GM12878 (cell line): ENCODE data around the gene OR11G2. TPM values are rescaled to one million over a fixed set of nuclear protein-coding genes. Genes with fewer than 3 reads are reported as not detected.

Experiments used
- ATAC-seq: fragments of 200-7000 bp; cut with Tn5 transposase; 3 replicates; pipeline ENCODE4 v1.9.1; 2020; ENCODE audit warnings: mild to moderate bottlenecking, moderate library complexity
- BruUV-seq: library from RNA; stranded (reverse); fragments of 400-500 nt; replicated peaks from 2 replicates; lab custom pipeline; 2021; lab: Mats Ljungman, UMichigan
- CTCF ChIA-PET: fragments of 300-600 bp; sonication (Branson Sonifier 250); formaldehyde crosslinking; extraction: SDS; loops from one replicate; lab custom pipeline; 2021; ENCODE audit warnings: inconsistent platforms; lab: Yijun Ruan, JAX
- POLR2A ChIA-PET: fragments of 350-600 bp; formaldehyde crosslinking; extraction: SDS; loops from one replicate; lab custom pipeline; 2021; ENCODE audit warnings: inconsistent platforms; lab: Charles Lee
- RAD21 ChIA-PET: fragments of 300-600 bp; sonication (Branson Sonifier 250); formaldehyde crosslinking; loops from one replicate; lab custom pipeline; 2023; ENCODE audit warnings: antibody characterized with exemption; ENCODE audit not compliant: unreplicated experiment; lab: Charles Lee
- SMC1A ChIA-PET: fragments of 300-600 bp; sonication (Branson Sonifier 250); formaldehyde crosslinking; loops from one replicate; lab custom pipeline; 2023; ENCODE audit not compliant: unreplicated experiment, uncharacterized antibody; lab: Charles Lee
- DNase-seq: peaks from one replicate; pipeline ENCODE4 v3.0.0-alpha.2; 2011; ENCODE audit warnings: low read depth, low spot score
- FAIRE-seq: peaks from 3 replicates; lab custom pipeline; 2011; peaks lifted over from hg19 to GRCh38; lab: Jason Lieb, UNC
- H2AFZ ChIP-seq: 2 replicates; pipeline ENCODE4 v1.6.0; 2011; ENCODE audit warnings: low read depth, low read length, control low read depth; ENCODE audit not compliant: control insufficient read depth
- H3K27ac ChIP-seq: 2 replicates; pipeline ENCODE4 v1.5.1; 2011; ENCODE audit warnings: control low read depth; ENCODE audit not compliant: control insufficient read depth, insufficient read depth
- H3K27me3 ChIP-seq, 2 experiments: replicated peaks in 1 of 2; 2 replicates each; pipeline versions ENCODE4 v1.6.0 to v1.6.1; 2011; ENCODE audit warnings: low read length in 1 of 2; ENCODE audit not compliant: control insufficient read depth in 2 of 2, insufficient read depth in 2 of 2
- H3K36me3 ChIP-seq, 2 experiments: 2 replicates each; pipeline ENCODE4 v1.5.1; 2011; ENCODE audit warnings: low read length in 1 of 2; ENCODE audit not compliant: control insufficient read depth in 2 of 2, insufficient read depth in 2 of 2
- H3K4me1 ChIP-seq: 2 replicates; pipeline ENCODE4 v1.6.1; 2011; ENCODE audit warnings: mild to moderate bottlenecking, low read length, moderate library complexity, mixed read lengths; ENCODE audit not compliant: control insufficient read depth, insufficient read depth
- H3K4me2 ChIP-seq: 2 replicates; pipeline ENCODE4 v1.6.0; 2011; ENCODE audit warnings: control low read depth; ENCODE audit not compliant: control insufficient read depth, insufficient read depth
- H3K4me3 ChIP-seq: fragments of 200-600 bp; sonication (generic); 2 replicates; pipeline ENCODE4 v1.5.1; 2016
- H3K79me2 ChIP-seq: 2 replicates; pipeline ENCODE4 v1.6.0; 2011; ENCODE audit warnings: low read length; ENCODE audit not compliant: control insufficient read depth, insufficient read depth
- H3K9ac ChIP-seq: 2 replicates; pipeline ENCODE4 v1.8.0; 2011; ENCODE audit warnings: low read length, control low read depth, mixed read lengths; ENCODE audit not compliant: control insufficient read depth, insufficient read depth
- H3K9me3 ChIP-seq: replicated peaks from 3 replicates; pipeline ENCODE4 v1.5.1; 2011; ENCODE audit warnings: mild to moderate bottlenecking, low read length; ENCODE audit not compliant: control insufficient read depth, insufficient read depth
- H4K20me1 ChIP-seq: 2 replicates; pipeline ENCODE4 v1.6.0; 2011; ENCODE audit not compliant: control insufficient read depth, insufficient read depth
- BHLHE40 ChIP-seq, 2 experiments: fragments of 450-650 bp in 1 of 2; IDR thresholded peaks; 2 replicates each; pipeline ENCODE4 v1.6.1; 2011 to 2017; ENCODE audit warnings: low read depth in 2 of 2, borderline replicate concordance in 1 of 2, improper control_type of control experiment in 1 of 2, low read length in 1 of 2, mild to moderate bottlenecking in 1 of 2
- CHD1 ChIP-seq: IDR thresholded peaks from 2 replicates; pipeline ENCODE4 v1.6.1; 2012; ENCODE audit warnings: low read depth, low read length, improper control_type of control experiment
- CREM ChIP-seq: IDR thresholded peaks from 2 replicates; pipeline ENCODE4 v1.6.1; 2014; ENCODE audit warnings: antibody characterized with exemption, low read depth
- MEF2A ChIP-seq: IDR thresholded peaks from 2 replicates; pipeline ENCODE4 v1.6.1; 2011; ENCODE audit warnings: low read depth, mild to moderate bottlenecking, low read length, moderate library complexity; ENCODE audit not compliant: insufficient read depth
- MYC ChIP-seq: IDR thresholded peaks from 2 replicates; pipeline ENCODE4 v1.6.1; 2011; ENCODE audit warnings: mild to moderate bottlenecking, low read length, moderate library complexity, inconsistent platforms; ENCODE audit not compliant: insufficient read depth, insufficient replicate concordance, insufficient read length, severe bottlenecking
- NFYA ChIP-seq: IDR thresholded peaks from 2 replicates; pipeline ENCODE4 v1.6.1; 2011; ENCODE audit warnings: low read depth, mild to moderate bottlenecking, low read length, improper control_type of control experiment, borderline replicate concordance
- NR2C2 ChIP-seq: IDR thresholded peaks from 2 replicates; pipeline ENCODE4 v1.6.1; 2011; ENCODE audit warnings: borderline replicate concordance, low read depth; ENCODE audit not compliant: control insufficient read depth, insufficient read length
- SIX5 ChIP-seq: IDR thresholded peaks from 2 replicates; pipeline ENCODE4 v1.6.1; 2011; ENCODE audit warnings: mild to moderate bottlenecking, low read depth, low read length, moderate library complexity; ENCODE audit not compliant: severe bottlenecking
- SRF ChIP-seq, 2 experiments: IDR thresholded peaks; 2 replicates each; pipeline ENCODE4 v1.6.1; 2011; ENCODE audit warnings: low read depth in 2 of 2, low read length in 2 of 2, mild to moderate bottlenecking in 1 of 2, moderate library complexity in 1 of 2
- SUPT20H ChIP-seq: IDR thresholded peaks from 2 replicates; pipeline ENCODE4 v1.6.1; 2011; ENCODE audit warnings: low read depth, mild to moderate bottlenecking, low read length, moderate library complexity, borderline replicate concordance; ENCODE audit not compliant: control insufficient read depth
- WGBS: methylation state at CpG from one replicate; pipeline ENCODE4 v1.1.6; 2016; ENCODE audit warnings: low lambda C conversion rate; ENCODE audit not compliant: insufficient replicate concordance, insufficient coverage; ENCODE audit errors: missing lambda C conversion rate; 5-methylcytosine and 5-hydroxymethylcytosine counted together
- in situ Hi-C: fragments of 300-500 bp; cut with MboI; formaldehyde crosslinking; loops from 9 replicates; pipeline ENCODE4 v1.14.3; 2018; ENCODE audit warnings: mixed read lengths
- intact Hi-C: fragments of 100-400 bp; cut with micrococcal nuclease; formaldehyde crosslinking; loops from one replicate; pipeline ENCODE4 v1.14.2; 2022; ENCODE audit not compliant: unreplicated experiment
- polyA plus RNA-seq, 11 experiments: library from polyadenylated mRNA; depleted of rRNA in 4 of 11; unstranded in 6 of 11; stranded (reverse) in 5 of 11; fragments of >200 nt; fragmentation: Nextera tagmentation in 4 of 11; fragmentation: Illumina TruSeq in 1 of 11; extraction: Ambion mirVana in 4 of 11; extraction: Trizol in 1 of 11; gene quantifications; 1 replicate in 1 of 11; 2 replicates in 10 of 11; pipeline versions ENCODE4 v1.2.1 to v1.2.3, GENCODE V29; 2011 to 2016; ENCODE audit warnings: inconsistent platforms in 2 of 11, missing spikeins in 2 of 11, low read depth in 1 of 11
- total RNA-seq, 4 experiments: library from RNA; depleted of rRNA in 3 of 4; stranded (reverse); fragments of >200 nt in 3 of 4; fragmentation: Illumina TruSeq in 1 of 4; extraction: Trizol in 1 of 4; gene quantifications; 2 replicates each; pipeline versions ENCODE4 v1.2.1 to v1.2.3, GENCODE V29; 2013 to 2021
- TF ChIP-seq, protein P1 (sequence below): IDR thresholded peaks from 2 replicates; pipeline ENCODE4 v1.6.1; 2012; ENCODE audit warnings: low read depth, low read length, improper control_type of control experiment
- TF ChIP-seq, protein P2 (sequence below): fragments of 450-650 bp; IDR thresholded peaks from 2 replicates; pipeline ENCODE4 v1.6.1; 2017; ENCODE audit warnings: borderline replicate concordance
- TF ChIP-seq, protein P3 (sequence below): fragments of 450-650 bp; IDR thresholded peaks from 2 replicates; pipeline ENCODE4 v1.6.1; 2017; ENCODE audit warnings: mild to moderate bottlenecking

Gene OR11G2
- total and polyA plus RNA-seq, 10 of the 15 experiments (the other 5 are each of a cell fraction or from before 2014, with no cell fraction given) = 0.08 TPM; not detected in 9

DNA sequence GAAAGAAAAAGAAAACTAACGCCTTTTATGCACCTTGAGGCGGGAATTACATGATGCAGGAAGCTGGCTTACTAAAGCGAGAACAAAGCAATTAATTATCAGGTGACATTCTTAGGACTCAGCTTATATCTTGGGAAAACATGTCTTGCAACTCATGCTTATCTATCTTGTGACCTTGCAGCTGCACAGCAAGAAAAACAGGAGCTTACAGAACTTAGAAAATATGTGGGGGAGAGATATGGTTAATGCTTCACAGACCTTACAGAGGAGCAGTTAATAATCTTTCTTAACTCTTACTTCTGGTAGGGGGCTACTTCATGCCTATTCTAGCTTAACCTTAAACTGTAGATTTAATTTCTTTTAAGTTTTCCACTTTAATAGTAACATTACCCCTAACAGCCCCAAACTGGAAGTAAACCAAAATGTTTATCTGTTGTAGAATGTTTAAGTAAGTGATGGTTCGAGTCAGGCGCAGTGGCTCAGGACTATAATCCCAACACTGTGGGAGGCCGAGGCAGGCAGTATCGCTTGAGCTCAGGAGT, 13.2 kb upstream of the OR11G2 start:
- ChIA-PET CTCF (no interaction called here), POLR2A (no interaction called here), SMC1A (no interaction called here), RAD21 (no interaction called here)
- ATAC-seq (no peak), DNase-seq (no peak), FAIRE-seq (no peak)
- H3K36me3 ChIP-seq = no peaks in the 10 kb centered on the region
- H3K27ac ChIP-seq = no peak overlapping the region
- WGBS = 36% methylated on average over 7 of the region's 7 CpGs
- no peak overlapping the region for H3K9ac ChIP-seq
- no peaks in the 10 kb centered on the region; a peak in 1 of 4 replicates for H3K27me3 ChIP-seq
- no peaks in the 10 kb centered on the region for H3K4me1 ChIP-seq
- no peaks in the 10 kb centered on the region for H4K20me1 ChIP-seq
- no peaks in the 10 kb centered on the region for H3K9me3 ChIP-seq
- H3K4me2 ChIP-seq = no peak overlapping the region
- intact Hi-C loops = no loop called here
- TF ChIP-seq NR2C2 (no peak), SRF (IDR thresholded peaks at IDR 0.05; ENCODE audit: low read depth in 2 of 2, low read length in 2 of 2) (no peak), CREM (no peak), CHD1 (no peak)
- TF ChIP-seq, protein P1, sequence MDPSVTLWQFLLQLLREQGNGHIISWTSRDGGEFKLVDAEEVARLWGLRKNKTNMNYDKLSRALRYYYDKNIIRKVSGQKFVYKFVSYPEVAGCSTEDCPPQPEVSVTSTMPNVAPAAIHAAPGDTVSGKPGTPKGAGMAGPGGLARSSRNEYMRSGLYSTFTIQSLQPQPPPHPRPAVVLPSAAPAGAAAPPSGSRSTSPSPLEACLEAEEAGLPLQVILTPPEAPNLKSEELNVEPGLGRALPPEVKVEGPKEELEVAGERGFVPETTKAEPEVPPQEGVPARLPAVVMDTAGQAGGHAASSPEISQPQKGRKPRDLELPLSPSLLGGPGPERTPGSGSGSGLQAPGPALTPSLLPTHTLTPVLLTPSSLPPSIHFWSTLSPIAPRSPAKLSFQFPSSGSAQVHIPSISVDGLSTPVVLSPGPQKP = no peak
- no peak overlapping the region for H2AFZ ChIP-seq
- no TSS peak for BruUV-seq
- no peaks in the 10 kb centered on the region for H3K79me2 ChIP-seq
- no peak overlapping the region for H3K4me3 ChIP-seq
- in situ Hi-C loops = no loop called here

DNA sequence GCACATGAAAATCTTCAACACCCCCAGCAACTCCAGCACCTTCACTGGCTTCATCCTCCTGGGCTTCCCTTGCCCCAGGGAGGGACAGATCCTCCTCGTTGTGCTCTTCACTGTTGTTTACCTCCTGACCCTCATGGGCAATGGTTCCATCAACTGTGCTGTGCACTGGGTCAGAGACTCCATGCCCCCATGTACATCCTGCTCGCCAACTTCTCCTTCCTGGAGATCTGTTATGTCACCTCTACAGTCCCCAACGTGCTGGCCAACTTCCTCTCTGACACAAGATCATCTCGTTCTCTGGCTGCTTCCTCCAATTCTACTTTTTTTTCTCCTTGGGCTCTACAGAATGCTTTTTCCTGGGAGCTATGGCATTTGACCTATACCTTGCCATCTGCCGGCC, 11.5 kb upstream of the OR11G2 start:
- no peak overlapping the region for H3K4me3 ChIP-seq
- SMC1A ChIA-PET = no interaction called here
- no peak for ATAC-seq
- no peak overlapping the region for H3K4me2 ChIP-seq
- CTCF ChIA-PET = no interaction called here
- POLR2A ChIA-PET = no interaction called here
- no peaks in the 10 kb centered on the region; a peak in 1 of 4 replicates for H3K27me3 ChIP-seq
- H3K27ac ChIP-seq = no peak overlapping the region
- no peaks in the 10 kb centered on the region for H3K36me3 ChIP-seq
- no TSS peak for BruUV-seq
- no peak overlapping the region for H2AFZ ChIP-seq
- RAD21 ChIA-PET = no interaction called here
- 20% methylated on average over 5 of the region's 5 CpGs for WGBS
- no peak overlapping the region for H3K9ac ChIP-seq
- H4K20me1 ChIP-seq = no peaks in the 10 kb centered on the region
- in situ Hi-C loops = no loop called here
- no peaks in the 10 kb centered on the region for H3K9me3 ChIP-seq
- DNase-seq = no peak
- no peak for FAIRE-seq
- no peaks in the 10 kb centered on the region for H3K79me2 ChIP-seq
- H3K4me1 ChIP-seq = no peaks in the 10 kb centered on the region
- intact Hi-C loops = no loop called here
- TF ChIP-seq, protein P2, sequence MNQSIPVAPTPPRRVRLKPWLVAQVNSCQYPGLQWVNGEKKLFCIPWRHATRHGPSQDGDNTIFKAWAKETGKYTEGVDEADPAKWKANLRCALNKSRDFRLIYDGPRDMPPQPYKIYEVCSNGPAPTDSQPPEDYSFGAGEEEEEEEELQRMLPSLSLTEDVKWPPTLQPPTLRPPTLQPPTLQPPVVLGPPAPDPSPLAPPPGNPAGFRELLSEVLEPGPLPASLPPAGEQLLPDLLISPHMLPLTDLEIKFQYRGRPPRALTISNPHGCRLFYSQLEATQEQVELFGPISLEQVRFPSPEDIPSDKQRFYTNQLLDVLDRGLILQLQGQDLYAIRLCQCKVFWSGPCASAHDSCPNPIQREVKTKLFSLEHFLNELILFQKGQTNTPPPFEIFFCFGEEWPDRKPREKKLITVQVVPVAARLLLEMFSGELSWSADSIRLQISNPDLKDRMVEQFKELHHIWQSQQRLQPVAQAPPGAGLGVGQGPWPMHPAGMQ = no peak
- TF ChIP-seq MEF2A (no peak), BHLHE40 (IDR thresholded peaks at IDR 0.05; ENCODE audit: borderline replicate concordance in 1 of 2, low read depth in 2 of 2, low read length in 1 of 2) (no peak), NFYA (no peak), SIX5 (no peak), MYC (no peak), SUPT20H (no peak)
- TF ChIP-seq, protein P3, sequence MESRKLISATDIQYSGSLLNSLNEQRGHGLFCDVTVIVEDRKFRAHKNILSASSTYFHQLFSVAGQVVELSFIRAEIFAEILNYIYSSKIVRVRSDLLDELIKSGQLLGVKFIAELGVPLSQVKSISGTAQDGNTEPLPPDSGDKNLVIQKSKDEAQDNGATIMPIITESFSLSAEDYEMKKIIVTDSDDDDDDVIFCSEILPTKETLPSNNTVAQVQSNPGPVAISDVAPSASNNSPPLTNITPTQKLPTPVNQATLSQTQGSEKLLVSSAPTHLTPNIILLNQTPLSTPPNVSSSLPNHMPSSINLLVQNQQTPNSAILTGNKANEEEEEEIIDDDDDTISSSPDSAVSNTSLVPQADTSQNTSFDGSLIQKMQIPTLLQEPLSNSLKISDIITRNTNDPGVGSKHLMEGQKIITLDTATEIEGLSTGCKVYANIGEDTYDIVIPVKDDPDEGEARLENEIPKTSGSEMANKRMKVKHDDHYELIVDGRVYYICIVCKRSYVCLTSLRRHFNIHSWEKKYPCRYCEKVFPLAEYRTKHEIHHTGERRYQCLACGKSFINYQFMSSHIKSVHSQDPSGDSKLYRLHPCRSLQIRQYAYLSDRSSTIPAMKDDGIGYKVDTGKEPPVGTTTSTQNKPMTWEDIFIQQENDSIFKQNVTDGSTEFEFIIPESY = no peak
